Vagina (tissue), 2 donors: ENCODE measurements around the gene PTPRN2. TPM values are rescaled to one million over a fixed set of nuclear protein-coding genes. Genes with fewer than 3 reads are reported as not detected.

Experiments used
- DNase-seq, 2 donors: peaks; one replicate each; pipeline ENCODE4 v3.0.0-alpha.2; 2017; ENCODE audit errors: extremely low spot score in 2 of 2
- H3K27ac ChIP-seq: fragments of 200-600 bp; sonication (generic); one replicate; pipeline ENCODE4 v1.5.1; 2019
- H3K27me3 ChIP-seq: fragments of 200-600 bp; sonication (generic); one replicate; pipeline ENCODE4 v1.5.1; 2019
- H3K36me3 ChIP-seq, 2 donors: fragments of 200-600 bp; sonication (generic); one replicate each; pipeline ENCODE4 v1.5.1; 2017 to 2019
- H3K4me1 ChIP-seq: fragments of 200-600 bp; sonication (generic); one replicate; pipeline ENCODE4 v1.5.1; 2019
- H3K4me3 ChIP-seq, 2 donors: fragments of 200-600 bp; sonication (generic); 1 replicate in 1 of 2; 2 replicates in 1 of 2; pipeline ENCODE4 v1.5.1; 2016 to 2019
- H3K9me3 ChIP-seq: fragments of 200-600 bp; sonication (generic); one replicate; pipeline ENCODE4 v1.5.1; 2019
- POLR2A ChIP-seq, 2 donors: fragments of 450-650 bp; IDR thresholded peaks; one replicate each; pipeline ENCODE4 v1.6.1; 2017; ENCODE audit warnings: antibody characterized with exemption in 2 of 2, mild to moderate bottlenecking in 2 of 2, moderate library complexity in 2 of 2
- POLR2AphosphoS5 ChIP-seq, 2 donors: sonication (generic); formaldehyde crosslinking; IDR thresholded peaks; one replicate each; pipeline ENCODE4 v1.9.0; 2017; ENCODE audit warnings: antibody characterized with exemption in 2 of 2, mild to moderate bottlenecking in 2 of 2, low read depth in 1 of 2; ENCODE audit not compliant: insufficient read depth in 1 of 2
- intact Hi-C: fragments of 100-400 bp; cut with DNase I; formaldehyde crosslinking; loops from one replicate; pipeline ENCODE4 v1.15.1; 2023
- total RNA-seq: library from RNA; depleted of rRNA; stranded (reverse); fragments of >200 nt; gene quantifications from one replicate; pipeline ENCODE4 v1.2.3, GENCODE V29; 2016
- TF ChIP-seq, protein P1 (sequence below), 3 experiments: fragments of 450-650 bp in 2 of 3; fragments of 200-600 bp in 1 of 3; sonication (generic) in 1 of 3; IDR thresholded peaks; one replicate each; pipeline ENCODE4 v1.5.1; 2017 to 2019; ENCODE audit warnings: antibody characterized with exemption in 3 of 3, mild to moderate bottlenecking in 2 of 3, moderate library complexity in 2 of 3

Gene PTPRN2
- total RNA-seq, 1 donor from 2014 or later = 7.4 TPM

DNA sequence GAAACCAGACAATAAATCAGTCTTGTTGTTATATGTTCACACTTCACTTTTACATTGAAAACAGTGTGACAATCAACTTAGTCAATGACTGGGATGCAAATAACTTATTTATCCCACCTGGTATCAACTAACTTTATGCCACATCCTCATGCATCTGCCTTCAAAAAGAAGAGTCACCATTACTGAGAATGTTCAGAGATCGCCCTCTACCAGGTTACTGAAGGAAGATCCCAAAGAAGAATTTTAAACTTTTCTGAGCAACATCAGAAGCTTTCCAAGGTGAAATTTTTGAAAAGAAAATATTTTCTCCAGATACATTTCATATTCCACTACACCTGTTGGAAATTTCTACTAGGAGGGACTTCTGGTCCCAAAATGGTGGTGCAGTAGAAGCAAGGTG lies 359.5 kb downstream of the PTPRN2 start:
- H3K4me1 ChIP-seq = no peaks in the 10 kb centered on the region
- DNase-seq = no peak
- no peak overlapping the region for H3K4me3 ChIP-seq
- no peaks in the 10 kb centered on the region for H3K36me3 ChIP-seq
- intact Hi-C loops = no loop called here
- no peaks in the 10 kb centered on the region for H3K9me3 ChIP-seq
- TF ChIP-seq, protein P1, sequence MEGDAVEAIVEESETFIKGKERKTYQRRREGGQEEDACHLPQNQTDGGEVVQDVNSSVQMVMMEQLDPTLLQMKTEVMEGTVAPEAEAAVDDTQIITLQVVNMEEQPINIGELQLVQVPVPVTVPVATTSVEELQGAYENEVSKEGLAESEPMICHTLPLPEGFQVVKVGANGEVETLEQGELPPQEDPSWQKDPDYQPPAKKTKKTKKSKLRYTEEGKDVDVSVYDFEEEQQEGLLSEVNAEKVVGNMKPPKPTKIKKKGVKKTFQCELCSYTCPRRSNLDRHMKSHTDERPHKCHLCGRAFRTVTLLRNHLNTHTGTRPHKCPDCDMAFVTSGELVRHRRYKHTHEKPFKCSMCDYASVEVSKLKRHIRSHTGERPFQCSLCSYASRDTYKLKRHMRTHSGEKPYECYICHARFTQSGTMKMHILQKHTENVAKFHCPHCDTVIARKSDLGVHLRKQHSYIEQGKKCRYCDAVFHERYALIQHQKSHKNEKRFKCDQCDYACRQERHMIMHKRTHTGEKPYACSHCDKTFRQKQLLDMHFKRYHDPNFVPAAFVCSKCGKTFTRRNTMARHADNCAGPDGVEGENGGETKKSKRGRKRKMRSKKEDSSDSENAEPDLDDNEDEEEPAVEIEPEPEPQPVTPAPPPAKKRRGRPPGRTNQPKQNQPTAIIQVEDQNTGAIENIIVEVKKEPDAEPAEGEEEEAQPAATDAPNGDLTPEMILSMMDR (IDR thresholded peaks at IDR 0.05) = no peak
- no peak for TF ChIP-seq POLR2AphosphoS5 (IDR thresholded peaks at IDR 0.05; ENCODE audit: insufficient read depth in 1 of 2, low read depth in 1 of 2)
- TF ChIP-seq POLR2A (IDR thresholded peaks at IDR 0.05) = no peak
- H3K27ac ChIP-seq = no peak overlapping the region
- no peaks in the 10 kb centered on the region for H3K27me3 ChIP-seq

GRCh38 chr7:158227258-158227984 lies 360.2 kb downstream of the PTPRN2 start:
- intact Hi-C loops = no loop called here
- no peak overlapping the region for H3K27ac ChIP-seq
- TF ChIP-seq POLR2AphosphoS5 (IDR thresholded peaks at IDR 0.05; ENCODE audit: insufficient read depth in 1 of 2, low read depth in 1 of 2) (no peak), POLR2A (IDR thresholded peaks at IDR 0.05) (no peak)
- TF ChIP-seq, protein P1 (IDR thresholded peaks at IDR 0.05) = no peak
- no peaks in the 10 kb centered on the region for H3K9me3 ChIP-seq
- H3K4me1 ChIP-seq = no peaks in the 10 kb centered on the region
- no peaks in the 10 kb centered on the region for H3K27me3 ChIP-seq
- DNase-seq = no peak
- H3K36me3 ChIP-seq = no peaks in the 10 kb centered on the region
- no peak overlapping the region for H3K4me3 ChIP-seq

- no peak for DNase-seq
- Histone ChIP-seq H3K4me3 (no peak overlapping the region), H3K27ac (no peak overlapping the region), H3K4me1 (no peaks in the 10 kb centered on the region), H3K27me3 (no peaks in the 10 kb centered on the region), H3K9me3 (no peaks in the 10 kb centered on the region), H3K36me3 (no peaks in the 10 kb centered on the region)
- TF ChIP-seq, protein P1 (IDR thresholded peaks at IDR 0.05) = no peak
- TF ChIP-seq POLR2AphosphoS5 (IDR thresholded peaks at IDR 0.05; ENCODE audit: insufficient read depth in 1 of 2, low read depth in 1 of 2) (no peak), POLR2A (IDR thresholded peaks at IDR 0.05) (no peak)
- intact Hi-C loops = no loop called here
These were observed 371.4 kb downstream of the PTPRN2 start for GRCh38 chr7:158216198-158216597.

DNA sequence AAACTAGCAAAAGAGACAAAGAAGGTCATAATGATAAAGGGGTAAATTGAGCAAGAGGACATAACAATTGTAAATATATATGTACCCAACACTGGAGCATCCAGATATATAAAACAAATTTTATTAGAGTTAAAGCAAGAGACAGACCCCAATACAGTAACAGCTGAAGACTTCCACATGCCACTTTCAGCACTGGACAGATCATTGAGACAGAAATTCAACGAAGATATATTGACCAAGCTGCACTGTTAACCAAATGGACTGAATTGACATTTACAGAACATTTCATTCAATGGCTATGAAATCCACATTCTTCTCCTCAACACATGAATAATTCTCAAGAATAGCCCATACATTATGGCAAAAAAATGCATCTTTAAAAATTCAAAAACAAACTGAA lies 378.2 kb downstream of the PTPRN2 start:
- Histone ChIP-seq H3K4me1 (no peaks in the 10 kb centered on the region), H3K9me3 (no peaks in the 10 kb centered on the region), H3K4me3 (no peak overlapping the region), H3K27me3 (no peaks in the 10 kb centered on the region), H3K27ac (no peak overlapping the region), H3K36me3 (no peaks in the 10 kb centered on the region)
- intact Hi-C loops = no loop called here
- TF ChIP-seq, protein P1 (IDR thresholded peaks at IDR 0.05) = no peak
- no peak for TF ChIP-seq POLR2AphosphoS5 (IDR thresholded peaks at IDR 0.05; ENCODE audit: insufficient read depth in 1 of 2, low read depth in 1 of 2)
- no peak for TF ChIP-seq POLR2A (IDR thresholded peaks at IDR 0.05)
- no peak for DNase-seq

DNA sequence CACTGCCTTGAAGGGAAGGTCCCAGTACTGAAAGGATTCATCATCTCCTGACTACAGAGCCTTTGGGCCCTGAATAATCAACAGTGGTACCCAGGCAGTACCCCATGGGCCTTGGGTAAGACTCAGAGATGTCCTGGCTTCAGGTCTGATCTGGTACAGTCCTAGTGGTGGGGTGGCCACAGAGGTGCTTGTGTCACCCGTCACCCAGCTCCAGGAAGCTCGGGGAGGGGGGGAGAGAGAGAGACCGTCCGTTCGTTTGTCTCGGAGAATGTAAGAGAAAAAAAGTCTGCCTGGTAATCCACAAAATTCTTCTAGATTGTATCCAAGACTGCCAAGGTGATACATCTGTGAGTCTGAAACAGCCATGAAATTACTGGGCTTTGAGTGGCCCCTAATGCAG lies 381.3 kb downstream of the PTPRN2 start:
- Histone ChIP-seq H3K4me3 (no peak overlapping the region), H3K27ac (no peak overlapping the region), H3K9me3 (no peaks in the 10 kb centered on the region), H3K4me1 (no peaks in the 10 kb centered on the region), H3K36me3 (no peaks in the 10 kb centered on the region), H3K27me3 (no peaks in the 10 kb centered on the region)
- no peak for TF ChIP-seq POLR2A (IDR thresholded peaks at IDR 0.05)
- TF ChIP-seq, protein P1 (IDR thresholded peaks at IDR 0.05) = no peak
- TF ChIP-seq POLR2AphosphoS5 (IDR thresholded peaks at IDR 0.05; ENCODE audit: insufficient read depth in 1 of 2, low read depth in 1 of 2) = no peak
- intact Hi-C loops = no loop called here
- no peak for DNase-seq
